GM18873 (cell line): ENCODE measurements around the gene SUMF2.
"Not testable (repeated sequence)": the region's sequence is repeated elsewhere in the genome, so short reads cannot be mapped to it uniquely, and the experiment has no call there.

ENCODE experiments used
- ATAC-seq: cut with Tn5 transposase; IDR thresholded peaks from one replicate; pipeline ENCODE4 v1.9.1; 2021; ENCODE audit warnings: mild to moderate bottlenecking, moderate library complexity, moderate number of reproducible peaks; ENCODE audit not compliant: unreplicated experiment, low FRiP score

SUMF2 gene

GRCh38 chr7:56104138-56104537, 40.1 kb downstream of the SUMF2 start:
- not testable (repeated sequence) for ATAC-seq

- no peak for ATAC-seq
Observed at GRCh38 chr7:56105508-56105907, 41.4 kb downstream of the SUMF2 start.

DNA sequence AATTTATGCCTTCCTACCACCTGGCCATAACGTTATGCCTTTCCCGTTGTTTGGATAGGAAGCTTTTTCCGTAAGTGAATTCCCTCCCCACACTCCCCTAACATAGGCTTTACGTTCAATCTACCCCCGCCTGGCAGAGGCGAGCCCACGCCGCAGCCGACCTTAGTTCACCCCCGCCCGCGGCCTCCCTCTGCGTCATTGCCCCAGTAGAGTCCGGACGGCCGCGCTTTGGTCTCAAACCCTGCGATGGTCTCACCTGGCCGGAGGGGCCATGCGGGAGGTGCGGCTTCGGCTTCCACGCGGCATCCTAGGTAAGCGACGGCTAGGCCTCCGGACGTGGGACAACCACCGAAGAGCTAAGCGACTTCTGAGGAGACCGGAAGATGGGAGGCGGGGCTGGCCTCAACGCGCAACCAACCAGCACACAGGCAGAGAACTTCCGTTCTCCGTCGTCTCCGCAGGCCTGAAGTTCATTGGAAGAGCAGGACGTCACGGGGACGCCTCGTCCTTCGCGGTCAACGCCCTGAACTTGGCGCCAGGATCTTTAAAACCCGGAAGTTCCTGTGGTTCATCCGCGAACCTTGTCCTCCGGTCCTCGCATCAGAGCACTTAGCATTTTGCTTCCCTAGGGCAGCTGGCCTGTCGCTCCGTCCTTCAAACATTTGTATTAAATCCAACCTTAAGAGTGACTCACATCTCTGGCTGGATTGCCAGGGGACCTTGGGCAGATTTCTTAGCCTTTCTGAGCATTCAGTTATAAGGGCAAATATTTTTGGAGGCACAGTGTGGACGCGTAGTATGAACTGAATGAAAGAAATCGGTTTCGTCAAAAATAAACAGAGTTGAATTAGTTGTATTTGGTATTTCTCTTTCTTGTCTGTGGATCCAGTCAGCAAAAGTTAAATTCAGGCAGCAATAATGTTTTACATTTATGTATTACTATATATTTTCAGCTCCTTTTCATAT, 42.3 kb downstream of the SUMF2 start, which contains the start of gene CHCHD2:
TSS of gene CHCHD2 (minus strand) at position 369 of the 966 bp plus-strand sequence. CDS start at position 306, 63 bp downstream.
- ATAC-seq: peak; percentile 99

- ATAC-seq: no peak
Observed at GRCh38 chr7:56107954-56108258, 43.8 kb downstream of the SUMF2 start.

DNA sequence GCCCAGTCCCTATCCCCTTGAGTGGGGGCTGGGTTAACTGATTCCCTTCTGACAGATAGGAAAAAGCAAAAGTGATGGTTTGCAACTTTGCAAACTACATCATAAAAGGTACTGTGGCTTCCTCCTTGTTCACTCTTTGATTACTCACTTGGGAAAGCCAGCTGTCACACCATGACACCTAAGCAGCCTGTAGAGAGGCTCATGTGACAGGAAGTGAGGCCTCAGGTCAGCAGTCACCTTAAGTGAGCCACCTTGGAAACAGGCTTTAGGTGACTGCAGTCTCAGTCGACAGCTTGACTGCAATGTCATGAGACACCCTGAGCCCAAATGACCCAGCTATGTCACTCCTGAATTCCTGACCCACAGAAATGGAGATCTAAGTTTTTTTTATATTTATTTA, 46.5 kb downstream of the SUMF2 start:
- ATAC-seq: no peak

GRCh38 chr7:56112244-56112643, 48.2 kb downstream of the SUMF2 start:
- ATAC-seq: not testable (repeated sequence)

DNA sequence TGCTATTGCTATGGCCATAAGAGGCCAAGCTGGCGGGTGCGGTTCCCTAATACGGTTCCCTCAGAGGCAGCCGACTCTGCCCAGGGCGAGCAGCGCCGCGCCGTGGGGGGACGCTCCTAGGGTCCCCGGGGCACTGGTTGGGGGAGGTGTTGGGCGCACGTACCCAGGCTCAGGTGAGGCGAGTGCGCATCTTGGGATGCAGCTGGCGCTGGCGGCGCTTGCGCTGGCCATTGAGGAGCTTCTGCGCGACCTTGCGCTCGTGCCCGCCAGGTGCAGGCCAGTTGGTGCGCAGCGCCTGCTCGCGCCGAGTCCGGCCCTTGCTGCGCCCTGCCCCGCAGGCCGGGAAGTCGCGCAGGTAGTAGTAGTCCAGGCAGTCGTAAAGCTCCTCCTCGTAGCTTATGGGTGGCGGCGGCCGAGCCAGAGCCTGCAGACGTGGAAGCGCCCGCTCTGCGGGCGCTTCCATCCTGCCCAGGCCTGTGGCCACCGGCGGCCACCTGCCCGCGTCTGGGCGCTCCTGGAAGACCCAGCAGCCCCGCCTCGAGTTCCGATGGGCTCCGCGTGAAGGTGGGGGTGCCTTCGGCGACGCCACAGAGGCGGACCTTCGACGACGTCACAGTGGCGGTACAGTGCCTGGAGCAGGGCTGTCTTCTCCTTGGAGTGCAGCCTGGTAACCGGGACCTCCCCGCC, 51.9 kb downstream of the SUMF2 start, which contains the start of gene NUPR2:
TSS of gene NUPR2 (minus strand) at position 566 of the 687 bp plus-strand sequence. CDS start at position 463, 103 bp downstream.
- ATAC-seq: no peak

GRCh38 chr7:56121440-56121839, 57.4 kb downstream of the SUMF2 start:
- ATAC-seq: no peak

- no peak for ATAC-seq
Observed at GRCh38 chr7:56124981-56125380, 60.9 kb downstream of the SUMF2 start.

DNA sequence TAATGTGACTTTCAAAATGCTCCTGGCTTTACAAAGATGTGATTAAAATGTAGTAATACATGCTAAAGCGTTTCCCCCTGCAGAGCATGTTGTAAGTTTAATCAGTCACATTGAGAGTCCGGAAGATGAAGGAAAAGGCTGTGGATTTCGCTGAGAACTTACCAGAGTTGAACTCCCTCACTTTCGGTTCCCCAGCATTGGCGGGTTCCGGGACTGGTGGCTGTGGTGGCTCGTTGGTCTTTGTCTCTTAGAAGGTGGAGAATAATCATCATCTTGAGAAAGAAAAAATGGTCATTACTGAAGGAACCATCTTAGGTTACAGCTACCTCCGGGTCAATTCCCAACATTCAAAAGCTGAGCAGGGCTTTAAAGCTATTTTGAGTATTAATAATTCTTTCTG, 61.7 kb downstream of the SUMF2 start:
- no peak for ATAC-seq

- no peak for ATAC-seq
Observed at GRCh38 chr7:56127241-56127975, 63.3 kb downstream of the SUMF2 start.
